CD1c-positive myeloid dendritic cell (primary cell): ENCODE results near the gene MX2.
"Not testable (repeated sequence)": the region's sequence is repeated elsewhere in the genome, so short reads cannot be mapped to it uniquely, and the experiment has no call there.

Experiments used
- DNase-seq: peaks from one replicate; pipeline ENCODE4 v3.0.0-alpha.2; 2016; ENCODE audit errors: extremely low spot score

MX2 gene

DNA sequence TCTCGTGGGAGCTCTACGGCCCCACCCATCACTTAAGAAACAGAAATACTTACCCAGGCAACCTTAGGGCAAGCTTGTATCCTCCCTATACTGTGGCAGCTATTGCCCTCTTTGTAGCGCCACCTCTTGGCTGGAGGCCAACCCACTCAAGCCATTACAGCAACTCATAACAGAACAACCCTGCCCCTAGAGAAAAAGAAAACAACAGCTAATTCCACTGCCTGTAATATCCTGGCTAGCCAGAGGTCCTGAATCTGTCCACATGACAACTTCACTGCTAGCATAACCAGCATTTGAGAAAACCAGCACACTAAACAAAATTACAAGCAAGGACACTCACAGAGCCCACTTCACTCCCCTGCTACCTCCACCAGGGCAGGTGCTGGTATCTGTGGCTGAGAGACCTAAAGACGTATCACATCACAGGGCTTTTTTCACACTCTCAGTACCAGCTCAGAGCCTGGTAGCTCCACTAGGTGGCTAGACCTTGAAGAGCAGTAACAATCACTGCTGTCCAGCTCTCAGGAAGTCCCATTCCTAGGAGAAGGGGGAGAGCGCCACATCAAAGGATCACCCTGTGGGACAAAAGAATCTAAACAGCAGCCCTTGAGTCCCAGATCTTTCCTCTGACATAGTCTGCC lies 49.7 kb downstream of the MX2 start:
- DNase-seq: no peak

- not testable (repeated sequence) for DNase-seq
These were observed 55.7 kb downstream of the MX2 start for GRCh38 chr21:41417505-41417904.

DNA sequence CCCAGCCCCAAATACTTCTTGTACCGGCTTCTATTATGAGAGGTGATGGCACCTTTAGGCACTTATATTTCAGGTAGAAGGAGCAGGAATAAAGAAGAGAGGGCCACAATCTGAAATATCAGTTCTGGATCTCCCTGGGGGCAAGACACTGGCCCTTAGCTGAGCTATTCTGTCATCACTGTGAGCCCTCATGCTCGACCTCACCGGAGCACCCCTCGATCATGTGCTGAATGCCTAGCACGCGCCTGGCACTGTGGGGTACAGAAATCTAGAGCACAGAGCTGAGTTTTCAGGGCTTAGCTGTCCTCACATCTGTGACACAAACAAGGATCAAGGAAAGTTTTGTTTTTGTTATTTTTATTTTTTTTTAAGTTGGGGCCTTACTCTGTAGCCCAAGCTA lies 56.6 kb downstream of the MX2 start:
- DNase-seq: no peak

- no peak for DNase-seq
These were observed 57.3 kb downstream of the MX2 start for GRCh38 chr21:41418956-41419680.

DNA sequence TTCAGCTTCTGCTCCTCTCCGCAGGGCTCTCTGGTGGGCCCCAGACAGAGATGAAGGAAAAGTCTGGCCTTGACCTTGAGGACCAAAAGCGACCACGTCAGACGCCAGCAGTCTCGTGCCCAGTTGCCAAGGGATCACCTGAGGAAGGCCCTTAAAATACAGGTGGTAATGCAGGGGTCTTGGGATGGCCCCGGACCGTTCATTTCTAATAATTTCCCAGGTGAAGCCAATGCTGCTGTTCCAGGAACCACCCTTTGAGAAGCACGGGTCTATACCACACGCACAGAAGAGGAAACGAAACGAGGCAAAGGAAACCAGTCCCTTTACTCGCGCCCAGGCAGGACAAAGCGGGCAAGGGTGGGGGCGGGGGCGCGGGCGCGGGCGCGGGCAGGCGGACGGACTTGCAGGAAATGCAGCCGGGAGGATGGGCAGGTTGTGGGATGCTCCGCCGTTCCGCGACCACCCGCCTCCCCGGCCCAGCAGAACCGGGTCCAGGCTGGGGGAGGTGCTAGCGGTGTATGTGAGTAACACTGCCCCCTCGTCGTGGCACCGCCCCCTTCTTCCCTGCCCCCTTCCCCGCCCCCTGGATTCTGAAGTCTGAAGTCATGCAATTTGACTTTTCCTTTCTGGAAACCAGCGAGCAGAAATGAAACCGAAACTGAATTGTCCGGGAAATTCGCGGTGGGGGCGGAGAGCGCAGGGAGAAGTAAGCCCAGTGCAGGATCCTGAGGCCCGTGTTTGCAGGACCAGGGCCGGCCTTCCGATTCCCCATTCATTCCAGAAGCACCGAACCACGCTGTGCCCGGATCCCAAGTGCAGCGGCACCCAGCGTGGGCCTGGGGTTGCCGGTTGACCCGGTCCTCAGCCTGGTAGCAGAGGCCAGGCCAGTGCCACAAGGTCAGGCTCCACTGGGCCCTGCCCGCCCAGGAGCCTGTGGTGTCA lies 58.4 kb downstream of the MX2 start:
- peak; percentile 93 for DNase-seq

DNA sequence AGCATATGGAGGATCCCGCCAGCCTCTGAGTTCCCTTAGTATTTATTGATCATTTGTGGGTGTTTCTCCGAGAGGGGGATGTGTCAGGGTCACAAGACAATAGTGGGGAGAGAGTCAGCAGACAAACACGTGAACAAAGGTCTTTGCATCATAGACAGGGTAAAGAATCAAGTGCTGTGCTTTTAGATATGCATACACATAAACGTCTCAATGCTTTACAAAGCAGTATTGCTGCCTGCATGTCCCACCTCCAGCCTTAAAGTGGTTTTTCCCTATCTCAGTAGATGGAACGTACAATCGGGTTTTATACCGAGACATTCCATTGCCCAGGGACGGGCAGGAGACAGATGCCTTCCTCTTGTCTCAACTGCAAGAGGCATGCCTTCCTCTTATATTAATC lies 59.2 kb downstream of the MX2 start:
- not testable (repeated sequence) for DNase-seq

GRCh38 chr21:41422546-41423304 lies 60.9 kb downstream of the MX2 start:
- no peak for DNase-seq

DNA sequence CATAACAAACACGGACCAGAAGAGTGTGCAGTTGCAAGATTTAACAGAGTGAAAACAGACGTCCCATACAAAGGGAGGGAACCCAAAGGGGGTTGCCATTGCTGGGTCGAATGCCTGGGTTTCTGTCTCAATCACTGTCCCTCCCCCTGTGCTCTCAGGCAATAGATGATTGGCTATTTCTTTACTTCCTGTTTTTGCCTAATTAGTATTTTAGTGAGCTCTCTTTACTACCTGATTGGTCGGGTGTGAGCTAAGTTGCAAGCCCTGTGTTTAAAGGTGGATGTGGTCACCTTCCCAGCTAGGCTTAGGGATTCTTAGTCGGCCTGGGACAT lies 61.4 kb downstream of the MX2 start:
- not testable (repeated sequence) for DNase-seq

GRCh38 chr21:41425588-41425953 lies 63.7 kb downstream of the MX2 start:
- no peak for DNase-seq

DNA sequence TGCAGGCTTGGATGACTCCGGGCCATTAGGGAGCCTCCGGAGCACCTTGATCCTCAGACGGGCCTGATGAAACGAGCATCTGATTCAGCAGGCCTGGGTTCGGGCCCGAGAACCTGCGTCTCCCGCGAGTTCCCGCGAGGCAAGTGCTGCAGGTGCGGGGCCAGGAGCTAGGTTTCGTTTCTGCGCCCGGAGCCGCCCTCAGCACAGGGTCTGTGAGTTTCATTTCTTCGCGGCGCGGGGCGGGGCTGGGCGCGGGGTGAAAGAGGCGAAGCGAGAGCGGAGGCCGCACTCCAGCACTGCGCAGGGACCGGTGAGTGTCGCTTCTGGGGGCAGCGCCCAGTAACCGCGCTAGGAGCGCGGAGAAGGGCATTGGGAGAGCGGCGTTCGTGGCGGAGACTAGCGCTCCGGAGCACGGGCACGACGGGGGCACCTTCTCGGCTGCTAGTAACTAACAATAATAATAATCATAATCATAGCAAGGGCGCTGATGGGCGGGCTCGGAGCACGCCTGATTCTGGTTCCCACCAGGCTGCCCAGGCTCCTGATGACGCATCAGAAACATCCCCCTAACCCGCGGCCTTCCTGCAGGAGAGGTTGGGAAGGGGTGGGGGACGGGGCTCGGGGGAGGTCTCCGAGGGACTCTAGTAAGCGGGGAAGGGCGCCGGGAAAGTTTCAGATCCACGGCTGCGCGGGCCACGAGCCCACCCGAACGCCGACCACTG lies 64.3 kb downstream of the MX2 start, which contains the start of gene MX1:
TSS of gene MX1 (plus strand) at position 286 of the 722 bp plus-strand sequence. CDS start 5,832 bp downstream, outside the sequence.
- DNase-seq: peak; percentile 79

GRCh38 chr21:41426676-41427404 lies 65.0 kb downstream of the MX2 start:
- DNase-seq: no peak

DNA sequence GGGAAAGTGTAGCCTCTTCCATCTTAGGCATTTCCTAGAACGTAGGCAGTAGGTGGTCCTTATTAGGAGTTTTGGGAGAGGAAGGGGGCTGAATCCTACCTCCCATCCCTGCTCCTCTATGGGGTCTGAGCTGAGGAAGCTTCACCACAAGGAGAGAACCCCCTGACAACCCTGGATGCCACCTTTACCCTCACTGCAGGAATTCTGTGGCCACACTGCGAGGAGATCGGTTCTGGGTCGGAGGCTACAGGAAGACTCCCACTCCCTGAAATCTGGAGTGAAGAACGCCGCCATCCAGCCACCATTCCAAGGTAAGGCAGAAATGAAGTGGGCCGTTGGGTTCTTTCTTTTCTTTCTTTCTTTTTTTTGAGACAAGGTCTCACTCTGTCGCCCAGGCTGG lies 65.7 kb downstream of the MX2 start:
- DNase-seq: no peak

DNA sequence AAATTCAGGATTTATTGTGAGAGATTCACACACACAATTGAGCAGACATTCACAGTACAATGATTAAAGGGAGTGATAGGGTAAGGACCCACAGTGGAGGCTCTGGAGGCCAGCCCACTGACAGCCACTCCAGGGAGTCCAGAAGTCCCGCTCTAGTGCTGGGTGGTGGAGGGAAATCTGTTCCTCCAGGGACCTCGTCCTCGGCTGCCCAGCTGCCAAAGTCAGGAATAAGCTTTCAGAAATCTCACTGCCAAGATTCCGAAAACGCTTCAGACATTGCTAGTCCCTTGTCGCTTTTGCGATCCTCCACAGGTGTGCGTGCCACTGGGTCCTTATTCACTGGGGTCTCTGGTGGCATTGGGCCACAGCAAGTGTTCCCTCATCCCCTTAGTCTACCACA lies 66.5 kb downstream of the MX2 start:
- DNase-seq: no peak

GRCh38 chr21:41428847-41429246 lies 67.0 kb downstream of the MX2 start:
- no peak for DNase-seq

- DNase-seq: no peak
These were observed 67.5 kb downstream of the MX2 start for GRCh38 chr21:41429305-41429704.

DNA sequence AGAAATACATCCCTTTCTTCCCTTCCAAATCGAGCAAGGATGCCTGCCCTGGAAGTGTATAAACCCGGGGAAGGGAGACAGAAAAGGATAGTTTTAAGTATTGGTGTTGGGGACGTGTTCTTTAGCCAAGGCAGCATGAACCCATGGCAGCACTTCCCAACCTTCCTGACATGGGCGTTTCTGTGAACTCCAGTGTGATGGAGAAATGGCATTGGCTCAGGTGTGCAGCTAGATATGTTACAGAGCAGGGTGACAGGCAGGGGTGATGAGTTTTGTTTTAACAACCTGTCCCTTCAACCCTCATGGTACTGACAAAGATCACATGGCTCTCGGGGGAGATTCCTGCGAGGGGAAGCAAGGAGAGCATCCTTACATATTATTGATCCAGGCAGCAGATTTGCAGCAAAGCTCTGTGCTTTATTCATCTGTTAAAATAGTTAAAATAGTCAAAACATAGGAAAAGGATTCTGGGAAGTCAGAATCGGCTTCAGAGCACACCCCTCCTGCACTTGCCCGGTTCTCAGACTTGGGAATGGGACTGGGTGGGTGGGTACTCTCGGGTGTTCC lies 68.2 kb downstream of the MX2 start:
- no peak for DNase-seq

GRCh38 chr21:41431788-41432548 lies 70.1 kb downstream of the MX2 start:
- no peak for DNase-seq

- no peak for DNase-seq
These were observed 71.0 kb downstream of the MX2 start for GRCh38 chr21:41432562-41433460.
